C4-2B (cell line): ENCODE measurements around the gene SMR3A.

Experiments
- ZFX ChIP-seq: fragments of 450-650 bp; IDR thresholded peaks from 2 replicates; pipeline ENCODE4 v1.6.1; 2017
- TF ChIP-seq, protein P1 (sequence below): fragments of 450-650 bp; conservative IDR thresholded peaks from 2 replicates; pipeline ENCODE4 v1.5.1; 2017; ENCODE audit warnings: mild to moderate bottlenecking

DNA sequence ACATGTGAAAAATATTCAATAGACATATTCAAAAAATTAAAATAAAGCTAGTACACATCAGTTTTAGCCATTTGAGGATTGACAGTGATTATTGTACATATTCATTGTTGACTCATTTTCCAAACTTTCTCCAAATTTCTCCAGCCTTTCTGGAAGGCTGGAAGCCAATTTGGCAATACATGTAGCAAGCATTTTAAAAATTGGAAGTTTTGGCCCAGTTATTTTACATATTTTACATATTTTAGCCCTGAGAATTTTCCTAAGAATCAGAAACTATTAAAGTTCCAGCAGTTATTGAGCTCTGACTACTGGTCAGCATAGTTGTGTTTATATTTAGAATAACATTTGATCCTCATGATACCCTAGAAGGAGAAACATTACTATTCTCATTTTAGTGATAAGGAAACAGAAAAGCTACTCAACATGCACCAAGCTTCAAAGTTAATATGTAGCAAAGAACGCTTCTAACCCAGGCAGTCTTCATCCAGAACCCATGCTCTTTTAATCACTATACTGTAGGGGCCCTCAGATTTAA is 22.6 kb upstream of the SMR3A start:
- TF ChIP-seq, protein P1, sequence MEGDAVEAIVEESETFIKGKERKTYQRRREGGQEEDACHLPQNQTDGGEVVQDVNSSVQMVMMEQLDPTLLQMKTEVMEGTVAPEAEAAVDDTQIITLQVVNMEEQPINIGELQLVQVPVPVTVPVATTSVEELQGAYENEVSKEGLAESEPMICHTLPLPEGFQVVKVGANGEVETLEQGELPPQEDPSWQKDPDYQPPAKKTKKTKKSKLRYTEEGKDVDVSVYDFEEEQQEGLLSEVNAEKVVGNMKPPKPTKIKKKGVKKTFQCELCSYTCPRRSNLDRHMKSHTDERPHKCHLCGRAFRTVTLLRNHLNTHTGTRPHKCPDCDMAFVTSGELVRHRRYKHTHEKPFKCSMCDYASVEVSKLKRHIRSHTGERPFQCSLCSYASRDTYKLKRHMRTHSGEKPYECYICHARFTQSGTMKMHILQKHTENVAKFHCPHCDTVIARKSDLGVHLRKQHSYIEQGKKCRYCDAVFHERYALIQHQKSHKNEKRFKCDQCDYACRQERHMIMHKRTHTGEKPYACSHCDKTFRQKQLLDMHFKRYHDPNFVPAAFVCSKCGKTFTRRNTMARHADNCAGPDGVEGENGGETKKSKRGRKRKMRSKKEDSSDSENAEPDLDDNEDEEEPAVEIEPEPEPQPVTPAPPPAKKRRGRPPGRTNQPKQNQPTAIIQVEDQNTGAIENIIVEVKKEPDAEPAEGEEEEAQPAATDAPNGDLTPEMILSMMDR: no peak
- no peak for TF ChIP-seq ZFX
